B cell (primary cell): ENCODE data around the gene FEV. TPM values are rescaled to one million over a fixed set of nuclear protein-coding genes. Genes with fewer than 3 reads are reported as not detected.
A peak's percentile ranks its signal among the peaks of the same experiment; 100 is the strongest.

Experiments used
- ATAC-seq: fragments of 200-7000 bp; cut with Tn5 transposase; one replicate; pipeline ENCODE4 v1.10.0; 2021; ENCODE audit warnings: low read depth, mild to moderate bottlenecking, moderate number of reproducible peaks, moderate library complexity
- CTCF ChIA-PET: fragments of 350-600 bp; sonication (Branson Sonifier 250); formaldehyde crosslinking; loops from one replicate; lab custom pipeline; 2021; ENCODE audit warnings: antibody characterized with exemption, inconsistent platforms; lab: Charles Lee
- POLR2A ChIA-PET: fragments of 350-600 bp; sonication (Branson Sonifier 250); formaldehyde crosslinking; loops from one replicate; lab custom pipeline; 2021; ENCODE audit warnings: antibody characterized with exemption; lab: Charles Lee
- DNase-seq: peaks from one replicate; pipeline ENCODE4 v3.0.0; 2013
- H2AFZ ChIP-seq: 2 replicates; pipeline ENCODE4 v1.6.1; 2012; ENCODE audit warnings: mild to moderate bottlenecking, low read depth, low read length; ENCODE audit not compliant: insufficient read depth, poor library complexity, severe bottlenecking
- H3K27ac ChIP-seq, 2 donors: 1 replicate in 1 of 2; 2 replicates in 1 of 2; pipeline ENCODE4 v1.5.1; 2012 to 2013; ENCODE audit warnings: low read length in 2 of 2, mild to moderate bottlenecking in 2 of 2, moderate library complexity in 1 of 2
- H3K27me3 ChIP-seq, 4 experiments: fragments of 200-600 bp in 1 of 4; sonication (generic) in 1 of 4; replicated peaks in 1 of 4; 1 replicate in 2 of 4; 2 replicates in 2 of 4; pipeline versions ENCODE4 v1.6.1 to v1.7.0; 2013 to 2016; ENCODE audit warnings: low read length in 3 of 4, mild to moderate bottlenecking in 2 of 4, mixed read lengths in 1 of 4, moderate library complexity in 1 of 4; ENCODE audit not compliant: insufficient read depth in 4 of 4, control insufficient read depth in 3 of 4; ENCODE audit errors: control extremely low read depth in 1 of 4
- H3K36me3 ChIP-seq, 2 experiments: replicated peaks in 1 of 2; 1 replicate in 1 of 2; 2 replicates in 1 of 2; pipeline versions ENCODE4 v1.6.1 to v1.7.1; 2013; ENCODE audit warnings: low read length in 1 of 2; ENCODE audit not compliant: insufficient read depth in 2 of 2, control insufficient read depth in 1 of 2; ENCODE audit errors: control extremely low read depth in 1 of 2, extremely low read depth in 1 of 2
- H3K4me1 ChIP-seq, 2 donors: fragments of 200-600 bp in 1 of 2; sonication (generic) in 1 of 2; 1 replicate in 1 of 2; 2 replicates in 1 of 2; pipeline versions ENCODE4 v1.5.1 to v1.6.1; 2013 to 2017; ENCODE audit warnings: low read length in 2 of 2; ENCODE audit not compliant: control insufficient read depth in 2 of 2, insufficient read depth in 2 of 2
- H3K4me2 ChIP-seq: replicated peaks from 2 replicates; pipeline ENCODE3; 2012; ENCODE audit warnings: mild to moderate bottlenecking, low read depth, low read length; ENCODE audit not compliant: poor library complexity, severe bottlenecking
- H3K4me3 ChIP-seq, 5 experiments: fragments of 200-600 bp in 1 of 5; sonication (generic) in 1 of 5; 1 replicate in 3 of 5; 2 replicates in 2 of 5; pipeline versions ENCODE4 v1.5.1 to v1.7.0; 2011 to 2016; ENCODE audit warnings: low read length in 4 of 5, mild to moderate bottlenecking in 4 of 5, low read depth in 2 of 5, control low read depth in 1 of 5, moderate library complexity in 1 of 5; ENCODE audit not compliant: insufficient read depth in 1 of 5; ENCODE audit errors: control extremely low read depth in 1 of 5, extremely low read depth in 1 of 5
- H3K79me2 ChIP-seq: fragments of 200-600 bp; sonication (generic); one replicate; pipeline ENCODE4 v1.6.0; 2016; ENCODE audit warnings: low read length; ENCODE audit not compliant: control insufficient read depth, insufficient read depth
- H3K9ac ChIP-seq: fragments of 200-600 bp; sonication (generic); 2 replicates; pipeline ENCODE4 v1.6.1; 2017; ENCODE audit warnings: mild to moderate bottlenecking, low read length, moderate library complexity
- H3K9me3 ChIP-seq, 3 donors: one replicate each; pipeline versions ENCODE4 v1.6.1 to v1.7.1; 2013; ENCODE audit warnings: low read length in 2 of 3; ENCODE audit not compliant: control insufficient read depth in 2 of 3, insufficient read depth in 1 of 3; ENCODE audit errors: control extremely low read depth in 1 of 3
- H4K20me1 ChIP-seq: 2 replicates; pipeline ENCODE4 v1.6.0; 2012; ENCODE audit warnings: mild to moderate bottlenecking, low read length; ENCODE audit not compliant: insufficient read depth, control insufficient read depth, poor library complexity, severe bottlenecking
- H3K27ac Mint-ChIP-seq: one replicate; pipeline ENCODE4 v1.8.0; 2021; ENCODE audit warnings: mixed read lengths
- H3K27me3 Mint-ChIP-seq: one replicate; pipeline ENCODE4 v1.8.0; 2021; ENCODE audit warnings: mixed read lengths
- H3K4me1 Mint-ChIP-seq: one replicate; pipeline ENCODE4 v1.8.0; 2021; ENCODE audit warnings: mixed read lengths
- H3K4me3 Mint-ChIP-seq: one replicate; pipeline ENCODE4 v1.8.0; 2021; ENCODE audit warnings: mixed read lengths
- H3K9me3 Mint-ChIP-seq: one replicate; pipeline ENCODE4 v1.8.0; 2022; ENCODE audit warnings: mixed read lengths; ENCODE audit not compliant: insufficient read depth
- EZH2 ChIP-seq: IDR thresholded peaks from 2 replicates; pipeline ENCODE4 v1.6.1; 2012; ENCODE audit warnings: borderline replicate concordance, low read depth, mild to moderate bottlenecking, moderate library complexity, low read length; ENCODE audit not compliant: insufficient read depth, poor library complexity, severe bottlenecking
- WGBS: methylation state at CpG from one replicate; pipeline ENCODE4 v1.1.5; 2013; ENCODE audit warnings: missing lambda C conversion rate; ENCODE audit not compliant: insufficient coverage; 5-methylcytosine and 5-hydroxymethylcytosine counted together
- intact Hi-C: fragments of 100-400 bp; cut with micrococcal nuclease; formaldehyde crosslinking; loops from one replicate; pipeline ENCODE4 v1.10.0; 2022
- polyA plus RNA-seq: library from polyadenylated mRNA; depleted of rRNA; stranded (reverse); fragments of >200 nt; gene quantifications from 2 replicates; pipeline ENCODE4 v1.2.3, GENCODE V29; 2012
- total RNA-seq, 2 donors: library from RNA; stranded (reverse); fragments of 120-200 nt in 1 of 2; gene quantifications; 1 replicate in 1 of 2; 2 replicates in 1 of 2; pipeline versions ENCODE4 v1.2.3 to v1.2.4, GENCODE V29; 2013 to 2022
- TF ChIP-seq, protein P1 (sequence below): fragments of 200-600 bp; IDR thresholded peaks from one replicate; pipeline ENCODE4 v1.8.0; 2022; ENCODE audit warnings: antibody characterized with exemption, mild to moderate bottlenecking

The FEV gene
- total and polyA plus RNA-seq, 2 donors (not counting 1 experiment from before 2014, with no cell fraction given) = not detected

- Mint-ChIP-seq H3K27ac (no peak overlapping the region), H3K9me3 (no peaks in the 10 kb centered on the region), H3K4me1 (peaks cover 22% of the 10 kb centered on the region), H3K4me3 (peak overlapping the region; percentile 49), H3K27me3 (peaks cover 59% of the 10 kb centered on the region)
- POLR2A ChIA-PET = interaction anchor here (0.6 kb wide), 1 partner anchor 294 kb away, joined by 12 read pairs; no protein-coding TSS in a partner anchor
- ATAC-seq (peak; percentile 31), DNase-seq (peak; percentile 49)
- Histone ChIP-seq H3K79me2 (no peaks in the 10 kb centered on the region), H3K9ac (peak overlapping the region; percentile 42), H3K27me3 (peaks cover 0 to 85% (median 34%) of the 10 kb centered on the region in 4 experiments), H3K36me3 (no peaks in the 10 kb centered on the region), H4K20me1 (no peaks in the 10 kb centered on the region), H3K4me1 (peaks cover 25 to 37% of the 10 kb centered on the region in 2 donors), H3K4me2 (peak overlapping the region; percentile 76), H3K9me3 (peaks cover 0 to 23% (median 0%) of the 10 kb centered on the region in 3 donors), H3K4me3 (peak overlapping the region in 3 of 5 experiments; percentile 17 to 39 (median 35)), H2AFZ (peak overlapping the region; percentile 56), H3K27ac (no peak overlapping the region)
- intact Hi-C loops = no loop called here
- no peak for TF ChIP-seq EZH2
- TF ChIP-seq, protein P1, sequence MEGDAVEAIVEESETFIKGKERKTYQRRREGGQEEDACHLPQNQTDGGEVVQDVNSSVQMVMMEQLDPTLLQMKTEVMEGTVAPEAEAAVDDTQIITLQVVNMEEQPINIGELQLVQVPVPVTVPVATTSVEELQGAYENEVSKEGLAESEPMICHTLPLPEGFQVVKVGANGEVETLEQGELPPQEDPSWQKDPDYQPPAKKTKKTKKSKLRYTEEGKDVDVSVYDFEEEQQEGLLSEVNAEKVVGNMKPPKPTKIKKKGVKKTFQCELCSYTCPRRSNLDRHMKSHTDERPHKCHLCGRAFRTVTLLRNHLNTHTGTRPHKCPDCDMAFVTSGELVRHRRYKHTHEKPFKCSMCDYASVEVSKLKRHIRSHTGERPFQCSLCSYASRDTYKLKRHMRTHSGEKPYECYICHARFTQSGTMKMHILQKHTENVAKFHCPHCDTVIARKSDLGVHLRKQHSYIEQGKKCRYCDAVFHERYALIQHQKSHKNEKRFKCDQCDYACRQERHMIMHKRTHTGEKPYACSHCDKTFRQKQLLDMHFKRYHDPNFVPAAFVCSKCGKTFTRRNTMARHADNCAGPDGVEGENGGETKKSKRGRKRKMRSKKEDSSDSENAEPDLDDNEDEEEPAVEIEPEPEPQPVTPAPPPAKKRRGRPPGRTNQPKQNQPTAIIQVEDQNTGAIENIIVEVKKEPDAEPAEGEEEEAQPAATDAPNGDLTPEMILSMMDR = no peak
- CTCF ChIA-PET = interaction anchor here (1.3 to 1.4 kb wide), 3 partner anchors 21 to 104 kb away, joined by 3 to 4 read pairs (median 4); no protein-coding TSS in a partner anchor
- 3% methylated on average over 57 of the region's 70 CpGs for WGBS
These were observed 16.8 kb upstream of the FEV start for GRCh38 chr2:219001577-219002394.
